ENCODE results near the gene CMTM5.
"Not testable (repeated sequence)": the region's sequence is repeated elsewhere in the genome, so short reads cannot be mapped to it uniquely, and the experiment has no call there.

GRCh38 chr14:23400496-23401149 is 23.8 kb downstream of the CMTM5 start:
- TF ChIP-seq FOS (IDR thresholded peaks at IDR 0.05; ENCODE audit: borderline replicate concordance, insufficient read depth, low read length); POLR2A (IDR thresholded peaks at IDR 0.05; ENCODE audit: low read depth, low read length): not testable (repeated sequence)
